PC-9 (cell line): ENCODE measurements around the gene LRIF1. TPM values are rescaled to one million over a fixed set of nuclear protein-coding genes. Genes with fewer than 3 reads are reported as not detected.
"Not testable (repeated sequence)": the region's sequence is repeated elsewhere in the genome, so short reads cannot be mapped to it uniquely, and the experiment has no call there.

Source experiments
- BruUV-seq: library from RNA; stranded (reverse); fragments of 400-500 nt; replicated peaks from 2 replicates; lab custom pipeline; 2021; lab: Mats Ljungman, UMichigan
- CTCF ChIA-PET: fragments of 300-600 bp; sonication (Branson Sonifier 250); formaldehyde crosslinking; loops from one replicate; lab custom pipeline; 2022; ENCODE audit warnings: antibody characterized with exemption; lab: Charles Lee
- POLR2A ChIA-PET: fragments of 300-600 bp; sonication (Branson Sonifier 250); formaldehyde crosslinking; loops from one replicate; lab custom pipeline; 2022; ENCODE audit warnings: antibody characterized with exemption; ENCODE audit not compliant: unreplicated experiment; lab: Charles Lee
- DNase-seq, 2 experiments: peaks; one replicate each; pipeline versions ENCODE4 v3.0.0 to v3.0.0-alpha.2; 2015 to 2022; ENCODE audit warnings: mixed read lengths in 1 of 2
- H2AFZ ChIP-seq: fragments of 200-600 bp; sonication (generic); 2 replicates; pipeline ENCODE4 v1.8.1; 2017; ENCODE audit warnings: antibody characterized with exemption
- H3F3A ChIP-seq: fragments of 200-600 bp; sonication (generic); 2 replicates; pipeline ENCODE4 v1.8.1; 2017; ENCODE audit warnings: antibody characterized with exemption, mild to moderate bottlenecking, low read depth; ENCODE audit not compliant: insufficient read depth
- H3K27ac ChIP-seq: fragments of 200-600 bp; sonication (generic); 2 replicates; pipeline ENCODE4 v1.6.1; 2016; ENCODE audit warnings: mixed run types
- H3K27me3 ChIP-seq: fragments of 200-600 bp; sonication (generic); 2 replicates; pipeline ENCODE4 v1.6.1; 2016; ENCODE audit warnings: low read depth, mixed run types; ENCODE audit not compliant: insufficient read depth
- H3K36me3 ChIP-seq: fragments of 200-600 bp; sonication (generic); 2 replicates; pipeline ENCODE4 v1.6.1; 2016; ENCODE audit warnings: low read depth, mixed run types
- H3K4me1 ChIP-seq: fragments of 200-600 bp; sonication (generic); replicated peaks from 2 replicates; pipeline ENCODE4 v1.6.1; 2016; ENCODE audit warnings: mixed run types; ENCODE audit not compliant: insufficient read depth
- H3K4me2 ChIP-seq: fragments of 200-600 bp; sonication (generic); 2 replicates; pipeline ENCODE4 v1.6.1; 2017; ENCODE audit warnings: mixed run types
- H3K4me3 ChIP-seq: fragments of 200-600 bp; sonication (generic); 2 replicates; pipeline ENCODE4 v1.6.1; 2016; ENCODE audit warnings: mixed run types
- H3K79me2 ChIP-seq: fragments of 200-600 bp; sonication (generic); 2 replicates; pipeline ENCODE4 v1.6.1; 2017; ENCODE audit warnings: low read depth, mixed run types
- H3K9me2 ChIP-seq: fragments of 200-600 bp; sonication (generic); 2 replicates; pipeline ENCODE4 v1.8.1; 2017; ENCODE audit warnings: mild to moderate bottlenecking; ENCODE audit not compliant: insufficient read depth
- H3K9me3 ChIP-seq: fragments of 200-600 bp; sonication (generic); 2 replicates; pipeline ENCODE4 v1.8.1; 2016; ENCODE audit warnings: low read depth; ENCODE audit not compliant: insufficient read depth
- H4K20me1 ChIP-seq: fragments of 200-600 bp; sonication (generic); 2 replicates; pipeline ENCODE4 v1.8.1; 2017; ENCODE audit not compliant: insufficient read depth
- CTCF ChIP-seq: fragments of 200-600 bp; sonication (generic); conservative IDR thresholded peaks from 2 replicates; pipeline ENCODE4 v1.6.1; 2017; ENCODE audit warnings: mixed run types, antibody characterized with exemption, mild to moderate bottlenecking, moderate library complexity
- EZH2 ChIP-seq: fragments of 200-600 bp; sonication (generic); IDR thresholded peaks from 2 replicates; pipeline ENCODE4 v1.8.0; 2017; ENCODE audit warnings: antibody characterized with exemption, low read depth
- intact Hi-C: fragments of 100-400 bp; cut with micrococcal nuclease; formaldehyde crosslinking; loops from one replicate; pipeline ENCODE4 v1.10.0; 2022; ENCODE audit not compliant: unreplicated experiment
- total RNA-seq: library from RNA; stranded (reverse); gene quantifications from 2 replicates; pipeline ENCODE4 v1.2.3, GENCODE V29; 2021

The LRIF1 gene
- total RNA-seq, 1 experiment from 2014 or later = 13.5 TPM

DNA sequence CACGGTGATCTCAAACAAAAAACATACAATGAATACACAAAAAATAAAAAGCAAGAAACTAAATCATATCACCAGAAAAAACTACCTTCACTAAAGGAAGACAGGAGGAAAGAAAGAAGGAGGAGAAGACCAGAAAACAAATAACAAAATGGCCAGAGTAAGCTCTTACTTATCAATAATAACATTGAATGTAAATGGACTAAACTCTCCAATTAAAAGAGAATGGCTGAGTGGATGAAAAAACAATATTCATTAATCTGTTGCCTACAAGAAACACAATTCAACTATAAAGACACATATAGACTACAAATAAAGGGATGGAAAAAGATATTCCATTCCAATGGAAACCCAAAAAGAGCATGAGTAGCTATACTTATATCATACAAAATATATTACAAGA lies 27.2 kb downstream of the LRIF1 start:
- Histone ChIP-seq H3K4me3 (no peak overlapping the region), H3K4me2 (no peak overlapping the region), H3K9me3 (no peaks in the 10 kb centered on the region), H3K27me3 (no peaks in the 10 kb centered on the region), H2AFZ (no peak overlapping the region), H3K36me3 (no peaks in the 10 kb centered on the region), H3K4me1 (no peaks in the 10 kb centered on the region), H4K20me1 (no peaks in the 10 kb centered on the region), H3K9me2 (no peaks in the 10 kb centered on the region), H3K79me2 (no peaks in the 10 kb centered on the region), H3F3A (no peaks in the 10 kb centered on the region), H3K27ac (no peak overlapping the region)
- intact Hi-C loops = no loop called here
- TF ChIP-seq EZH2 = no peak
- TF ChIP-seq CTCF = no peak
- ChIA-PET POLR2A (no interaction called here), CTCF (no interaction called here)
- DNase-seq = no peak
- no TSS peak for BruUV-seq

DNA sequence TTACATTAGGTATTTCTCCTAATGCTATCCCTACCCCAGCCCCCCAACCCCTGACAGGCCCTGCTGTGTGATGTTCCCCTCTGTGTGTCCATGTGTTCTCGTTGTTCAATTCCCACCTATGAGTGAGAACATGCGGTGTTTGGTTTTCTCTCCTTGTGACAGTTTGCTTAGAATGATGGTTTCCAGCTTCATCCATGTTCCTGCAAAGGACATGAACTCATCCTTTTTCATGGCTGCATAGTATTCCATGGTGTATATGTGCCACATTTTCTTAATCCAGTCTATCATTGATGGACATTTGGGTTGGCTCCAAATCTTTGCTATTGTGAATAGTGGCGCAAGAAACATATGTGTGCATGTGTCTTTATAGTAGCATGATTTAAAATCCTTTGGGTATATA lies 32.6 kb downstream of the LRIF1 start:
- H3K9me3 ChIP-seq, H2AFZ ChIP-seq, H3K9me2 ChIP-seq, H3K36me3 ChIP-seq, H3K4me1 ChIP-seq, H4K20me1 ChIP-seq, H3K27ac ChIP-seq, H3K79me2 ChIP-seq, POLR2A ChIA-PET, H3K4me3 ChIP-seq, intact Hi-C loops, CTCF ChIA-PET, H3K27me3 ChIP-seq, BruUV-seq, H3F3A ChIP-seq, DNase-seq, H3K4me2 ChIP-seq: not testable (repeated sequence)

DNA sequence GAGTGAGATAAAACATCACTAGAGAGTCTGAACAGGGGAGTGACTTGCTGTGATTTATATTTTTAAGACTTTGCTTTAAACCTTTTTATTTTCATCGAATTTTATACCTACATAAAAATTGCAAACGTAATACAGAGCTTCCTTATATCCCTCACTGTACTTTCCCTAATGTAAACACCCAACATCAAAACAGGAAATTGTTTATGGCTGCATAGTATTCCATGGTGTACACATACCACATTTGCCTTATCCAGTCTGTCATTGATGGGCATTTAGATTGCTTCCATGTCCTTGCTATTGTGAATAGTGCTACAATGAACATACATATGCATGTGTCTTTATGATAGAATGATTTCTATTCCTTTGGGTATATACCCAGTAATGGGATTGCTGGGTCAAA lies 34.8 kb downstream of the LRIF1 start:
- intact Hi-C loops = no loop called here

More for the DNA sequence above, 34.8 kb downstream of the LRIF1 start:
- ChIA-PET POLR2A (no interaction called here), CTCF (no interaction called here)
- H3K27ac ChIP-seq = no peak overlapping the region
- no peaks in the 10 kb centered on the region for H3K79me2 ChIP-seq
- no peak for DNase-seq
- no peaks in the 10 kb centered on the region for H4K20me1 ChIP-seq
- H3K27me3 ChIP-seq = no peaks in the 10 kb centered on the region
- TF ChIP-seq CTCF (no peak), EZH2 (no peak)
- 0 out of 2 replicates have a peak, but pooled peaks cover 3% of the 10 kb centered on the region for H3K9me3 ChIP-seq
- no peak overlapping the region for H2AFZ ChIP-seq
- H3F3A ChIP-seq = no peaks in the 10 kb centered on the region
- no peaks in the 10 kb centered on the region for H3K36me3 ChIP-seq
- no peak overlapping the region for H3K4me3 ChIP-seq
- BruUV-seq = no TSS peak
- H3K4me1 ChIP-seq = no peaks in the 10 kb centered on the region
- no peaks in the 10 kb centered on the region for H3K9me2 ChIP-seq
- H3K4me2 ChIP-seq = no peak overlapping the region
